ENCODE data around the gene RBBP5. TPM values are rescaled to one million over a fixed set of nuclear protein-coding genes. Genes with fewer than 3 reads are reported as not detected.

The RBBP5 gene
- total RNA-seq, 1 donor from 2014 or later = 27.2 TPM

DNA sequence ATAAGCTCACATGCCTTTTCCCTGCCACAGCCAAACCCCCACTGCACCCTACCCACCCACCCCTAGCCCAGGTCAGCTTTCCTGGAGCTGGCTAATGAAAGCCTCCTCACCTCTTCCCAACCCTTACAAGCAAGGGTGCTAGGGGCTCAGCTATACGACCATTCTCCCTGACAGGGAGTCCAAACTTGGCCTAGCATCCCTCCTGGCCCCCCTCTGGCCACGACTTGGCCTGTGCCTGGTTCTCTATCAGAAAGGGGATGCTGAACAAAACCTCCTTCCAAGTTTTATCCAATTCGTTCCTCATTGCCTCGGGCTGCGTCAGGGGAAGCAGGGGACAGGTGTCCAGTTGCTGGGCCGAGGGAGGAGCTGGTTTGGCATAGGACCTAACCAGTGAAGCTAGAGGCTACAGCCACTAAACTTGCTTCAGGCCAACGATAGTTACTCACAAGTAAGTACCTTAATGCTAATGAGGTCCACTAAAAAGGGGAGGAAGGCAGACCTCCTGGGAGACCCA is 46.1 kb downstream of the RBBP5 start:
- H3K9me3 Mint-ChIP-seq = no peaks in the 10 kb centered on the region
- no peak for DNase-seq
- no peak overlapping the region for H3K4me3 Mint-ChIP-seq
- intact Hi-C loops (cut with micrococcal nuclease) = no loop called here
- no peaks in the 10 kb centered on the region for H3K4me1 Mint-ChIP-seq
- H3K27ac Mint-ChIP-seq = no peak overlapping the region
- no peaks in the 10 kb centered on the region for H3K36me3 Mint-ChIP-seq (ENCODE audit: low read depth)
- H3K27me3 Mint-ChIP-seq = no peaks in the 10 kb centered on the region

DNA sequence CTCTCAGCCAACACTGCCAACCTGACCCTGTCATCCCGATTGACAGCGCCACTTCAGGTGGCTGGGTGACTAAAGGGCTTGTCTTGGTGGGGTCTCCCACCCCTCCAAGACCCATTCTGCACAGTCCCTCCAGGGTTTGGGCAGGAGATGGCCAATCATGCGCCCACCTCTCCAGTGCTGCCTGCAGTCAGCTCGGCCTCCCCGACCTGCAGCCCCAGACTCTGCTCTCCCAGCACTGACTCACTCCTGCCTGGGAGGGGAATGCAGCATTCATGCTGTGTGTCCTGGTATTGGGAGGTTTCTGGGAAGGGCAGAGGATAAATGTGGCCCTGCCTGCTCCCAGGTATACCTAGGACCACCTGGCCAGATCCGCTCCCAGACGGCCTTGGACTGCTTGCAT is 47.3 kb downstream of the RBBP5 start:
- Mint-ChIP-seq H3K27ac (no peak overlapping the region), H3K4me3 (no peak overlapping the region), H3K4me1 (no peaks in the 10 kb centered on the region), H3K27me3 (no peaks in the 10 kb centered on the region), H3K9me3 (no peaks in the 10 kb centered on the region), H3K36me3 (ENCODE audit: low read depth) (no peaks in the 10 kb centered on the region)
- intact Hi-C loops (cut with micrococcal nuclease) = no loop called here
- DNase-seq = no peak

DNA sequence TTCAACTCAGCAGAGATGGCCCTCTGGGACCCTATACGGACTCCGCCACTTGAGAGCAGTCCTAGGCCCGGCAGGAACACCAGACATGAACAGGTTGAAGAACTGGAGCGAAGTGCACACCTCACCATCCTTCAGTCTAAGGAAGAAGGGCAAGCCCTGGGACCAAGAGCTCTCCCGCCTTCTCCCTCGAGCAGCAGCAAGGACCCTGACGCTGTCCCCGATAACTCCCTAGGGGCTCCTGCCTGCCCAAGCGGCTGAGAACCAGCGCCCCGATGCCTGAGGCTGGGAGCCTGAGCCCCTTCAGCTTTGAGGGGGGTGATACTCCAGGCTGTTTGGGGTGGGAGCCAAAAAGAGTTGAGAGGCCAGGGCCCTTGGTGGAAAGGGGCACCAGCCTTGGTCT is 47.7 kb downstream of the RBBP5 start:
- H3K9me3 Mint-ChIP-seq = no peaks in the 10 kb centered on the region

DNA sequence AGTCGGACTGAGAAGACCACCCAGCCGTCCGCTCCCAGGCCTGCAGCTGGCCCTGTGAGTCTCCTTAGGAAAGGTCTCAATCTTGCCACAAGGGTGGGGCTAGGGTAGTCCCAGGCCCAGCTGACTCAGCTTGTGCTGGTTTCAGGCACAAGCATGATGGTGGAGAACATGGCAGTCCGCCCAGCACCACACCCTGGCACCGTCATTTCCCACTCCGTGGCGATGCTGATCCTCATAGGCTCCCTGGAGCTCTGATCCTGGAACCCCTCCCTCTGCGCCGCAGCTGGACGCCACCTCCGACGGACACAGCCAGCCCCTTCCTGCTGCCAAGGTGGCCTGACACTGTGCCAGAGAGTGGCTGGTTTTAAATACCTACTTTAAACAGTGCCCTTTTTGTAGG is 48.3 kb downstream of the RBBP5 start:
- intact Hi-C loops (cut with micrococcal nuclease) = no loop called here
- Mint-ChIP-seq H3K27me3 (no peaks in the 10 kb centered on the region), H3K36me3 (ENCODE audit: low read depth) (no peaks in the 10 kb centered on the region), H3K4me3 (no peak overlapping the region), H3K9me3 (no peaks in the 10 kb centered on the region), H3K27ac (no peak overlapping the region), H3K4me1 (no peaks in the 10 kb centered on the region)
- no peak for DNase-seq

More for the DNA sequence above, 47.7 kb downstream of the RBBP5 start:
- no peaks in the 10 kb centered on the region for H3K36me3 Mint-ChIP-seq (ENCODE audit: low read depth)
- no peaks in the 10 kb centered on the region for H3K27me3 Mint-ChIP-seq
- H3K4me1 Mint-ChIP-seq = no peaks in the 10 kb centered on the region
- H3K4me3 Mint-ChIP-seq = no peak overlapping the region
- intact Hi-C loops (cut with micrococcal nuclease) = no loop called here
- H3K27ac Mint-ChIP-seq = no peak overlapping the region
- DNase-seq = no peak

DNA sequence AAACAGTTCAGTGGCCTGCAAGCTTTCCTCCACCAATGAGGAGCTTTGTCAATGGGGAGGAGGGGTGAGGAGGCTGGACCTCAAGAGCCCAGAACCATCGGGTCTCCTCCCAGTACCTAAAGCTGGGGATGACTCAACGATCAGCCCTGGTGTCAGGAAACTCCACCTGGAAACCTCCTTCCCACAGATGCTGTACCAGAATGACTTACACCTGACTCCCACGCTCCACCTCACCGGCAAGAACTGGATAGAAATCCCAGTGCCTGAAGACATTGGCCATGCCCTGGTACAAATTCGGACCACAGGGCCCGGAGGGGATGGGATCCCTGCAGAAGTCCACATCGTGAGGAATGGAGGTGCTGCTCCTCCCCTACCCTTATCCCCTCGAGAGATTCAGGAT is 48.9 kb downstream of the RBBP5 start:
- Mint-ChIP-seq H3K4me1 (no peaks in the 10 kb centered on the region), H3K9me3 (no peaks in the 10 kb centered on the region), H3K4me3 (no peak overlapping the region), H3K27me3 (no peaks in the 10 kb centered on the region), H3K27ac (no peak overlapping the region), H3K36me3 (ENCODE audit: low read depth) (no peaks in the 10 kb centered on the region)
- DNase-seq = no peak
- intact Hi-C loops (cut with micrococcal nuclease) = no loop called here

DNA sequence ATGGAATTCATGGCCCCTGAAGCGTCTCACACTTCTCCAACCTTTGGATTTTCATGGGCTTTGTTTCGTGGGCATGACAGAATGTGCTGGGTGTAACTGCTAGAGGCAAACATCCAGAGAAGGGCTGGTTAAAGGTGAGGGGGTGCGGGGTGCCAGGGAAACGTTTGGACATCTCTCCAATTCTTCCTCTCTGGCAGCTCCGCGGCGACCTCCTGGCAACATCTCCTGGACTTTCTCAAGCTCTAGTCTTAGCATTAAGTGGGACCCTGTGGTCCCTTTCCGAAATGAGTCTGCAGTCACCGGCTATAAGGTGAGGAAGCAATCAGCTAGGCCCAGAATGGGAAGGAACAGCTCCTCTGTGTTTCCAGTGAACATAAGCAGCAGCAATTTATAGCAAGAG is 49.5 kb downstream of the RBBP5 start:
- no peaks in the 10 kb centered on the region for H3K4me1 Mint-ChIP-seq
- no peaks in the 10 kb centered on the region for H3K27me3 Mint-ChIP-seq
- H3K9me3 Mint-ChIP-seq = no peaks in the 10 kb centered on the region
- intact Hi-C loops (cut with micrococcal nuclease) = no loop called here
- H3K4me3 Mint-ChIP-seq = no peak overlapping the region
- no peak overlapping the region for H3K27ac Mint-ChIP-seq
- no peaks in the 10 kb centered on the region for H3K36me3 Mint-ChIP-seq (ENCODE audit: low read depth)
- no peak for DNase-seq

DNA sequence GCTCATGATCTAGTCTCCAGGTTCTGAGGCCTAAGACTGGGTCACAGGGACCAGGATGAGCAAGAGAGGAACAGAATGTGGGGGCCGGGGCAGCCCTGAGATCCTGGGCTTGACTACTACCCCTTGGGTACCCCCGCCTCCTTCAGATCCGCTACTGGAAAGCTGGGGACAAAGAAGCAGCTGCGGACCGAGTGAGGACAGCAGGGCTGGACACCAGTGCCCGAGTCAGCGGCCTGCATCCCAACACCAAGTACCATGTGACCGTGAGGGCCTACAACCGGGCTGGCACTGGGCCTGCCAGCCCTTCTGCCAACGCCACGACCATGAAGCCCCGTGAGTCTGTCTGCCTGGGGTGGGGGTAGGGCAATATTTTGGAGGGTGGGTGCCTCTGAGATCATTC is 50.0 kb downstream of the RBBP5 start:
- H3K27ac Mint-ChIP-seq = no peak overlapping the region
- no peaks in the 10 kb centered on the region for H3K27me3 Mint-ChIP-seq
- H3K36me3 Mint-ChIP-seq (ENCODE audit: low read depth) = no peaks in the 10 kb centered on the region
- H3K9me3 Mint-ChIP-seq = no peaks in the 10 kb centered on the region
- no peak for DNase-seq
- intact Hi-C loops (cut with micrococcal nuclease) = no loop called here
- H3K4me3 Mint-ChIP-seq = no peak overlapping the region
- no peaks in the 10 kb centered on the region for H3K4me1 Mint-ChIP-seq

DNA sequence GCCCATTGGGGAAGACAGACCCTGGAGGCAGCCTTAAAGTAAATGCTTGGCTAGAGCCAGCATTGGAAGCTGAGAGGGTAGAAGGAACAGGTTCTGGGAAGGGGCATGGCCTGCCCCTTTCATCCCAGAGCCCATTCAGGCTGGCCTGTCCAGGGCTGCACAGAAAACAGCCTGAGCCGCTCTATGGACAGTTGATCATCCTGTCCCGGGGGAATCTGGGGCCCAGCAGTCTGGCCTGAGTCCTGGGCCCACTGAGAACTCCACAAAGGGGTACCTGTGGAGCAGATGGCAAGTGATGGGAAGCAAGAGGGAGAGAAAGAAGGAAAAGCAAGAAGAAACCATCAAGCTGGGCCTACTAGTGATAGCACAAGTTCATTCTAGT is 50.8 kb downstream of the RBBP5 start:
- Mint-ChIP-seq H3K4me3 (no peak overlapping the region), H3K27me3 (no peaks in the 10 kb centered on the region), H3K4me1 (no peaks in the 10 kb centered on the region), H3K9me3 (no peaks in the 10 kb centered on the region), H3K27ac (no peak overlapping the region), H3K36me3 (ENCODE audit: low read depth) (no peaks in the 10 kb centered on the region)
- no peak for DNase-seq
- intact Hi-C loops (cut with micrococcal nuclease) = no loop called here

DNA sequence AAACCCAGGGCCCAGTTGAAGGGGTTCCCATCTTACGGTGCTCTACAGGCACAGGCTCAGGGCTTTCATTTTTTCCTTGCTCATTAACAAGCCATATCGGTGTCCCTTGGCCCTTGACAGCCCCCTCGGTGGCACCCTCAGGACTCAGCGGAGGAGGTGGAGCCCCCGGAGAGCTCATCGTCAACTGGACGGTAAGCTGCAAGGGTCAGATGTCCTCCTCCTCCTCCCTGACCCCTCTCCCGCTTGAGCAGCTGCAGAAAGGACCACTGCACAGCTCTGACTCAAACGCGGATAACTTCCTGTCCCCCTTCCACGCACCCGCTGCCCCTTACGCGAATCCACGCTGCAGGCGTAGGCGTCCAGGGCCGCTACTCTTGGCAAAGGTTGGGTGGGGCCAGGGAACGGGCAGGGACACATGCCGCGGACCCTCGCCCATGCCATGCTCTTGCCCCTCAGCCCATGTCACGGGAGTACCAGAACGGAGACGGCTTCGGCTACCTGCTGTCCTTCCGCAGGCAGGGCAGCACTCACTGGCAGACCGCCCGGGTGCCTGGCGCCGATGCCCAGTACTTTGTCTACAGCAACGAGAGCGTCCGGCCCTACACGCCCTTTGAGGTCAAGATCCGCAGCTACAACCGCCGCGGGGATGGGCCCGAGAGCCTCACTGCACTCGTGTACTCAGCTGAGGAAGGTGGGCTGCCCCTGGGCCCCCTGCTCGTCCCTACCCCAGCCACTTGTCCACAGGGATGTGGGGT is 52.2 kb downstream of the RBBP5 start:
- H3K36me3 Mint-ChIP-seq (ENCODE audit: low read depth) = no peaks in the 10 kb centered on the region
- no peak overlapping the region for H3K27ac Mint-ChIP-seq
- H3K4me3 Mint-ChIP-seq = no peak overlapping the region
- no peaks in the 10 kb centered on the region for H3K4me1 Mint-ChIP-seq
- intact Hi-C loops (cut with micrococcal nuclease) = no loop called here
- H3K9me3 Mint-ChIP-seq = no peaks in the 10 kb centered on the region
- no peaks in the 10 kb centered on the region for H3K27me3 Mint-ChIP-seq
- no peak for DNase-seq

DNA sequence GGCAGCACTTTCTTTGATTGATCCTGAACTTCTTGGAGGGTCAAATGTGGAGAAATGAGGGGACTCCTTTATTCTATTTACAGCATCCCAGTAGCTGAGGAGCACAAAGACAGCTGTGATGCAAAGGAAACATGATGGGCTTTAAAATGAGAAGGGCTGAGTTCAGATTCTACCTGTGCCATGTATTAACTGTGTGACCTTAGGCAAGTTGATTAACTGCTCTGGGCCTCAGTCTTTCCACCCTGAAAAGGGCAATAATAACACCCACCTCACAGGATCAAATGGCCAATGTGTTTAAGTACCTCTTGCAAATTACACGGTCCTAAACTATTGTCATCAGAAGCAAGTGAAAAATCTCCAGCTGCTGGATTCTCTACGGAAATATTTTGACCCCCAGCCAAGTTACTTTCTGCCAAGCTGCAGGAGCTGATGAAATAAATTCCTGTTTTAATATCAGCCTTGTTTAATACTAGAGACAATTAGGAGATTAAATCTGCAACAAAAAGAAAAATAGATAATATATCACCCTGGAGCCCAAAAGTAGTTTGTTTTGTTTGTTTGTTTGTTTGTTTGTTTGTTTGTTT is 53.2 kb downstream of the RBBP5 start:
- no peak for DNase-seq
- H3K4me3 Mint-ChIP-seq = no peak overlapping the region
- H3K36me3 Mint-ChIP-seq (ENCODE audit: low read depth) = no peaks in the 10 kb centered on the region
- no peaks in the 10 kb centered on the region for H3K27me3 Mint-ChIP-seq
- H3K9me3 Mint-ChIP-seq = no peaks in the 10 kb centered on the region
- H3K27ac Mint-ChIP-seq = no peak overlapping the region
- no peaks in the 10 kb centered on the region for H3K4me1 Mint-ChIP-seq
- intact Hi-C loops (cut with micrococcal nuclease) = no loop called here

DNA sequence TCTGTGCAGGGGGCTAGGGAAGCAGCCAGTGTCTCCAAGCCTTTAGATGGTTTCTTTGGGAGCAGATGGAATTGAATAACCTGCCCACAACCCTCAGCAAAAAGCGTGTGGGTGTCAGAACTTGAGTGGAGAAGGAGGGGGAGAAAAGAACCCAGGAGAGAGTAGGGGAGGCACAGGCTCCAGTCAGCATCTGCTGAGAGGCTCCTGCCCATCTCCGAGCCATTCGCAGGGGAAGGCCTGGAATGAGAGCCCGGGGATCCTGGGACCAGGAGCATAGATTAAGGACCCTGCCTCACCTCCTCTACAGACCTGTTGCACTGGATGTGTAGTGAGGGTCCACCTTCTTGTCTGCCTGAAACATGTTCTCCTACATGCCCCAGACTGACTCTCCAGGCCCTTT is 53.8 kb downstream of the RBBP5 start:
- no peaks in the 10 kb centered on the region for H3K4me1 Mint-ChIP-seq
- no peak overlapping the region for H3K27ac Mint-ChIP-seq
- H3K27me3 Mint-ChIP-seq = peaks cover under 1% of the 10 kb centered on the region
- H3K9me3 Mint-ChIP-seq = no peaks in the 10 kb centered on the region
- DNase-seq = no peak
- H3K36me3 Mint-ChIP-seq (ENCODE audit: low read depth) = no peaks in the 10 kb centered on the region
- intact Hi-C loops (cut with micrococcal nuclease) = no loop called here
- no peak overlapping the region for H3K4me3 Mint-ChIP-seq

DNA sequence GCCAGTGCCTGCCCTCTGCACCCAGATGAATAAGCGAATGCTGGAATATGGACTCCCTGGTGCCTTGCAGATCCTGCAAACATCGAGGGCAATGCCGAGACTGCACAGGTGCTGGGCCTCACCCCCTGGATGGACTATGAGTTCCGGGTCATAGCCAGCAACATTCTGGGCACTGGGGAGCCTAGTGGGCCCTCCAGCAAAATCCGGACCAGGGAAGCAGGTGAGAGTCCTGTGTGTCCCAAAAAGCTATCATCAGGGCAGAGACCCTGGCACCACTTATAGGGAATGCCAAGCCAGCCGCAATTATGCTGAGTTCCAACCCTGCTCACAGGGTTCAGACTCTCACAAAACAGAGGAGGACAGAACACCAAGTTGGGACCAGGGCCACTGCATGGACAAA is 54.7 kb downstream of the RBBP5 start:
- Mint-ChIP-seq H3K36me3 (ENCODE audit: low read depth) (no peaks in the 10 kb centered on the region), H3K9me3 (no peaks in the 10 kb centered on the region), H3K4me1 (no peaks in the 10 kb centered on the region), H3K27ac (no peak overlapping the region), H3K27me3 (peaks cover 1% of the 10 kb centered on the region), H3K4me3 (no peak overlapping the region)
- no peak for DNase-seq
- intact Hi-C loops (cut with micrococcal nuclease) = no loop called here

DNA sequence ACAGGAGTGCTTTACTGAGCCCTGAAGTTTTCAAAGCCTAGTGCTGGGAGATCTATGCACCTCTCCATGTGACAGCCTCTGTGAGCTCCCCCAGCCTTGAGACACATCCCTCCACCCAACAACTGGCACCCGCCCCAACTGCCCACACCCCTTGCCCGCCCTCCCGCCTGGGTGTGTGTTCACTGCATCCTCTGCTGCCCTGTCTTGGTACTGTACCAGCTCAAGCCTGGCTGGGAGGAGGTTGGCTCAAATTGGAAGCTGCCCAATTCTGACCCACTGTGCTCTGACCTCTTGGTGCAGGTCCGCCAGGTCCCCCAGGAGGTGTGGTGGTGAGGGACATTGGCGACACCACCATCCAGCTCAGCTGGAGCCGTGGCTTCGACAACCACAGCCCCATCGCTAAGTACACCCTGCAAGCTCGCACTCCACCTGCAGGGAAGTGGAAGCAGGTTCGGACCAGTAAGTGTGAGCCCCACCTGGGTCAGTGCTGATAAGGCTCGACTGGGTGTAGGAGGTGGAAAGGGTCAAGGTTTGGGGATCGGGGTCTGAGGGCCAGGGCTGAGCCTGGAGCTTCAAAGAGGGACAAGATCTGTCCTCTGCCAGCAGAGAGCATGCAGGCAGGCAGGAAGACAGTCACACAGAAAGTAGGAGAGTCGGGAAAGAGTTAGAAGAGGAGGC is 55.5 kb downstream of the RBBP5 start:
- Mint-ChIP-seq H3K27ac (no peak overlapping the region), H3K4me1 (no peaks in the 10 kb centered on the region), H3K9me3 (no peaks in the 10 kb centered on the region), H3K4me3 (no peak overlapping the region), H3K36me3 (ENCODE audit: low read depth) (no peaks in the 10 kb centered on the region), H3K27me3 (peaks cover 1% of the 10 kb centered on the region)
- intact Hi-C loops (cut with micrococcal nuclease) = no loop called here
- no peak for DNase-seq

DNA sequence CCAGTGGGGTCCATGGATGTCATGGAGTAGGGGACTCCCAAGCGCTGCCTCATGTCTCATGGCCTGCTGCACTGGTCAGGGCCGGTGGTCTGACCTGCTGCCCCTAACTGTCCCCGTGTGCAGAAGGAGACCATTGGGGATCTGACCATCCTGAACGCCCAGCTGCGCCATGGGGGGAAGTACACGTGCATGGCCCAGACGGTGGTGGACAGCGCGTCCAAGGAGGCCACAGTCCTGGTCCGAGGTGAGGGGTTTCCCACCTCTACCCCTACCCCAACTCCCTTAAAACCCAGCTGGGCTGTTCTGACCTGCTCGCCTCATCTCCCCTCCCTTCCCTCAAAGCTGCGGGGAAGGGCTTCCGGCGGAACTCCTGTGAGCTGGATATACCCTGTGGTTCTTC is 56.1 kb downstream of the RBBP5 start:
- no peak overlapping the region for H3K4me3 Mint-ChIP-seq
- H3K4me1 Mint-ChIP-seq = no peaks in the 10 kb centered on the region
- H3K27ac Mint-ChIP-seq = no peak overlapping the region
- H3K27me3 Mint-ChIP-seq = peaks cover 1% of the 10 kb centered on the region
- DNase-seq = no peak
- intact Hi-C loops (cut with micrococcal nuclease) = no loop called here
- no peaks in the 10 kb centered on the region for H3K36me3 Mint-ChIP-seq (ENCODE audit: low read depth)
- no peaks in the 10 kb centered on the region for H3K9me3 Mint-ChIP-seq

All from activated CD4-positive, alpha-beta T cell treated with anti-CD3 and anti-CD28 coated beads, Interleukin-2, amount 10 ng/mL, durations not matched to agents 24 days and 14 days (primary cell).